HepG2 (cell line): ENCODE results near the gene STK40. TPM values are rescaled to one million over a fixed set of nuclear protein-coding genes. Genes with fewer than 3 reads are reported as not detected.

Source experiments
- AGO1 ChIP-seq: fragments of 200-400 bp; formaldehyde crosslinking; IDR thresholded peaks from 2 replicates; pipeline ENCODE4 v1.6.1; 2017; ENCODE audit warnings: mild to moderate bottlenecking, low read depth, low read length, moderate library complexity; ENCODE audit not compliant: poor library complexity, severe bottlenecking
- IKZF1 ChIP-seq: fragments of 450-650 bp; IDR thresholded peaks from 2 replicates; pipeline ENCODE4 v1.7.1; 2016
- IKZF5 ChIP-seq: IDR thresholded peaks from 2 replicates; pipeline ENCODE4 v1.6.1; 2018; ENCODE audit warnings: missing genetic modification reagents, mild to moderate bottlenecking, missing compliant biosample characterization
- ISX ChIP-seq: sonication (generic); formaldehyde crosslinking; conservative IDR thresholded peaks from 2 replicates; pipeline ENCODE4 v1.5.0; 2020; ENCODE audit warnings: missing genetic modification reagents
- KDM3A ChIP-seq: IDR thresholded peaks from 2 replicates; pipeline ENCODE4 v1.6.1; 2018; ENCODE audit warnings: low read depth, missing compliant biosample characterization
- LCORL ChIP-seq, 2 experiments: fragments of 450-650 bp in 1 of 2; sonication (generic) in 1 of 2; formaldehyde crosslinking in 1 of 2; IDR thresholded peaks; 2 replicates each; pipeline versions ENCODE4 v1.5.0 to v1.6.1; 2017 to 2020; ENCODE audit warnings: antibody characterized with exemption in 1 of 2, missing genetic modification reagents in 1 of 2
- PAF1 ChIP-seq: IDR thresholded peaks from 2 replicates; pipeline ENCODE4 v1.6.1; 2016; ENCODE audit warnings: missing genetic modification reagents, missing compliant biosample characterization
- RBM39 ChIP-seq: fragments of 200-400 bp; formaldehyde crosslinking; IDR thresholded peaks from one replicate; pipeline ENCODE4 v1.6.1; 2018; ENCODE audit warnings: antibody characterized with exemption, mild to moderate bottlenecking, low read depth, low read length; ENCODE audit not compliant: poor library complexity, severe bottlenecking
- SAFB2 ChIP-seq: sonication (generic); formaldehyde crosslinking; IDR thresholded peaks from 2 replicates; pipeline ENCODE4 v1.5.1; 2020; ENCODE audit warnings: missing genetic modification reagents, low read depth, mild to moderate bottlenecking, borderline replicate concordance
- SKIL ChIP-seq: sonication (generic); formaldehyde crosslinking; IDR thresholded peaks from 2 replicates; pipeline ENCODE4 v1.8.0; 2022; ENCODE audit warnings: missing genetic modification reagents, mild to moderate bottlenecking, moderate library complexity, borderline replicate concordance
- THAP11 ChIP-seq: IDR thresholded peaks from 2 replicates; pipeline ENCODE4 v1.6.1; 2016; ENCODE audit warnings: missing biosample characterization, missing genetic modification reagents
- THRA ChIP-seq: sonication (generic); formaldehyde crosslinking; IDR thresholded peaks from 2 replicates; pipeline ENCODE4 v1.4.0; 2020; ENCODE audit warnings: missing genetic modification reagents, borderline replicate concordance
- TP53 ChIP-seq: sonication (generic); formaldehyde crosslinking; conservative IDR thresholded peaks from 2 replicates; pipeline ENCODE4 v1.4.0; 2020; ENCODE audit warnings: missing genetic modification reagents
- ZBED4 ChIP-seq: sonication (generic); formaldehyde crosslinking; IDR thresholded peaks from 2 replicates; pipeline ENCODE4 v1.4.0; 2020; ENCODE audit warnings: missing genetic modification reagents, borderline replicate concordance
- ZFP62 ChIP-seq: sonication (generic); formaldehyde crosslinking; IDR thresholded peaks from 2 replicates; pipeline ENCODE4 v1.4.0; 2020; ENCODE audit warnings: missing genetic modification reagents
- ZMYM2 ChIP-seq: sonication (generic); formaldehyde crosslinking; IDR thresholded peaks from 2 replicates; pipeline ENCODE4 v1.8.0; 2022; ENCODE audit warnings: mild to moderate bottlenecking, missing genetic modification reagents
- ZNF746 ChIP-seq: sonication (generic); formaldehyde crosslinking; IDR thresholded peaks from 2 replicates; pipeline ENCODE4 v1.8.0; 2022; ENCODE audit warnings: mild to moderate bottlenecking, missing genetic modification reagents
- polyA plus RNA-seq, 8 experiments: library from polyadenylated mRNA; depleted of rRNA in 3 of 8; stranded (reverse) in 7 of 8; unstranded in 1 of 8; fragments of >200 nt; fragmentation: Illumina TruSeq in 4 of 8; extraction: Trizol in 4 of 8; gene quantifications; 2 replicates each; pipeline versions ENCODE4 v1.2.1 to v1.2.3, GENCODE V29; 2011 to 2016; ENCODE audit warnings: low read depth in 4 of 8, missing spikeins in 1 of 8, mixed read lengths in 1 of 8; ENCODE audit not compliant: insufficient read depth in 1 of 8
- total RNA-seq, 5 experiments: library from RNA; depleted of rRNA; stranded (reverse); fragments of >200 nt; fragmentation: Illumina TruSeq; extraction: Trizol; gene quantifications; 2 replicates each; pipeline ENCODE4 v1.2.3, GENCODE V29; 2016; ENCODE audit warnings: low read depth in 1 of 5

Gene STK40
- total and polyA plus RNA-seq, 2 of the 13 experiments (the other 11 are each of a cell fraction or from before 2014, with no cell fraction given) = 33.8 to 35.1 TPM

- TF ChIP-seq SKIL (CRISPR knock-in tag) (no peak), KDM3A (CRISPR knock-in tag) (peak; percentile 50; the same call in 1 of the 2 replicates), ZMYM2 (CRISPR knock-in tag) (no peak), ZNF746 (CRISPR knock-in tag) (0 out of 2 replicates have a peak, but pooled peaks have one; percentile 39), THAP11 (CRISPR knock-in tag) (peak; percentile 99), LCORL (IDR thresholded peaks at IDR 0.05) (no peak), LCORL (CRISPR knock-in tag; IDR thresholded peaks at IDR 0.05) (peak; percentile 74), ZFP62 (CRISPR knock-in tag) (no peak), TP53 (CRISPR knock-in tag) (peak; percentile 77; the same call in 1 of the 2 replicates), RBM39 (peak; percentile 35), THRA (no peak), PAF1 (CRISPR knock-in tag) (no peak), ISX (CRISPR knock-in tag) (0 out of 2 replicates have a peak, but pooled peaks have one; percentile 79), AGO1 (peak; percentile 37), IKZF1 (no peak), IKZF5 (CRISPR knock-in tag) (peak; percentile 64; the same call in 1 of the 2 replicates), SAFB2 (CRISPR knock-in tag) (no peak), ZBED4 (CRISPR knock-in tag) (peak; percentile 47; the same call in 1 of the 2 replicates)
Observed at GRCh38 chr1:36397378-36398230, 11.9 kb upstream of the STK40 start, which contains the start of gene LSM10 (continued).
